MM.1S (cell line): ENCODE results near the gene BTBD9.

Experiments used
- DNase-seq: peaks from one replicate; pipeline ENCODE4 v3.0.0-alpha.2; 2015
- H2AFZ ChIP-seq: fragments of 300-600 bp; sonication (generic); 2 replicates; pipeline ENCODE4 v1.6.0; 2016; ENCODE audit warnings: antibody characterized with exemption, low read length
- H3F3A ChIP-seq: fragments of 300-600 bp; sonication (generic); 2 replicates; pipeline ENCODE4 v1.6.1; 2016; ENCODE audit warnings: mild to moderate bottlenecking, antibody characterized with exemption, low read length, moderate library complexity, mixed read lengths; ENCODE audit not compliant: insufficient read depth
- H3K27ac ChIP-seq: fragments of 300-600 bp; sonication (generic); 2 replicates; pipeline ENCODE4 v1.5.1; 2016; ENCODE audit warnings: mild to moderate bottlenecking, low read length
- H3K27me3 ChIP-seq: fragments of 300-600 bp; sonication (generic); replicated peaks from 2 replicates; pipeline ENCODE4 v1.6.0; 2016; ENCODE audit warnings: low read length; ENCODE audit not compliant: insufficient read depth
- H3K36me3 ChIP-seq: fragments of 300-600 bp; sonication (generic); replicated peaks from 2 replicates; pipeline ENCODE4 v1.6.1; 2016; ENCODE audit warnings: mild to moderate bottlenecking, low read length, mixed read lengths; ENCODE audit not compliant: insufficient read depth
- H3K4me1 ChIP-seq: fragments of 300-600 bp; sonication (generic); 2 replicates; pipeline ENCODE4 v1.6.1; 2016; ENCODE audit warnings: low read length, mixed read lengths
- H3K4me2 ChIP-seq: fragments of 300-600 bp; sonication (generic); 2 replicates; pipeline ENCODE4 v1.6.0; 2016; ENCODE audit warnings: low read depth, low read length
- H3K4me3 ChIP-seq: fragments of 300-600 bp; sonication (generic); 2 replicates; pipeline ENCODE4 v1.5.1; 2016; ENCODE audit warnings: low read length, mixed read lengths
- H3K79me2 ChIP-seq: fragments of 300-600 bp; sonication (generic); 2 replicates; pipeline ENCODE4 v1.6.1; 2016; ENCODE audit warnings: mixed run types, low read length, mixed read lengths
- H3K9ac ChIP-seq: fragments of 300-600 bp; sonication (generic); 2 replicates; pipeline ENCODE4 v1.6.1; 2016; ENCODE audit warnings: low read length, mixed read lengths
- H3K9me2 ChIP-seq: fragments of 300-600 bp; sonication (generic); replicated peaks from 2 replicates; pipeline ENCODE4 v1.6.1; 2016; ENCODE audit warnings: mild to moderate bottlenecking, low read length, mixed read lengths; ENCODE audit not compliant: insufficient read depth
- H3K9me3 ChIP-seq: fragments of 300-600 bp; sonication (generic); replicated peaks from 2 replicates; pipeline ENCODE4 v1.6.1; 2016; ENCODE audit warnings: mild to moderate bottlenecking, low read length, mixed read lengths; ENCODE audit not compliant: insufficient read depth
- H4K20me1 ChIP-seq: fragments of 300-600 bp; sonication (generic); 2 replicates; pipeline ENCODE4 v1.6.1; 2016; ENCODE audit warnings: mild to moderate bottlenecking, low read length, moderate library complexity, mixed read lengths; ENCODE audit not compliant: insufficient read depth
- EZH2 ChIP-seq: fragments of 300-600 bp; sonication (generic); optimal IDR thresholded peaks from 2 replicates; pipeline ENCODE3; 2017; ENCODE audit warnings: low read depth, mild to moderate bottlenecking, antibody characterized with exemption, low read length, mixed read lengths
- EZH2phosphoT487 ChIP-seq: fragments of 300-600 bp; sonication (generic); IDR thresholded peaks from 2 replicates; pipeline ENCODE4 v1.6.1; 2018; ENCODE audit warnings: antibody characterized with exemption, low read length
- TF ChIP-seq, protein P1 (sequence below): fragments of 300-600 bp; sonication (generic); IDR thresholded peaks from 2 replicates; pipeline ENCODE4 v1.5.1; 2016; ENCODE audit warnings: antibody characterized with exemption, low read length, mixed read lengths

Gene BTBD9

DNA sequence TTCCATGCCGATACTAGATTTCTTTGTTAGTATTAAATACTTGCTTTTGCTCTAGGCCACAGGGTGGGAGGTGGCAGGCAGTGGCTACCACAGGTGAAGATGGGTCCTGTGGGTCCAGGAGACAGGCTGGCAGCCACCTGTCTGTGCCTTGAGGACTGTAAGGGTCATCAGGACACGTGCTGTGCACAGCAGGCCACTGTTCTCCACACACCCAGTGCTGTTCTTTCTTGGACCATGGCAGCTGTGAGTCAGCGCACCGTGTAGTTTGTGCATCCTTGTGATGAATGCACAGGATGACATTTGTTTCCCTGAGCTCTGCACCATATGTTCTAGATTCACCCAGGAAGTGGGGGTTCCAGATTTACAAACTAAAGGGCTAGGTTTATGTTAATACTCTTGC, 503.2 kb downstream of the BTBD9 start:
- Histone ChIP-seq H3K4me2 (no peak overlapping the region), H4K20me1 (no peaks in the 10 kb centered on the region), H3K9me3 (no peaks in the 10 kb centered on the region), H3K27me3 (no peaks in the 10 kb centered on the region), H3F3A (no peaks in the 10 kb centered on the region), H3K79me2 (no peaks in the 10 kb centered on the region; the same call in 1 of the 2 replicates), H3K36me3 (no peaks in the 10 kb centered on the region), H2AFZ (no peak overlapping the region), H3K4me1 (0 out of 2 replicates have a peak, but pooled peaks cover 5% of the 10 kb centered on the region), H3K9me2 (no peaks in the 10 kb centered on the region), H3K27ac (no peak overlapping the region), H3K9ac (no peak overlapping the region), H3K4me3 (no peak overlapping the region)
- no peak for DNase-seq
- no peak for TF ChIP-seq EZH2
- TF ChIP-seq EZH2phosphoT487 = no peak
- TF ChIP-seq, protein P1, sequence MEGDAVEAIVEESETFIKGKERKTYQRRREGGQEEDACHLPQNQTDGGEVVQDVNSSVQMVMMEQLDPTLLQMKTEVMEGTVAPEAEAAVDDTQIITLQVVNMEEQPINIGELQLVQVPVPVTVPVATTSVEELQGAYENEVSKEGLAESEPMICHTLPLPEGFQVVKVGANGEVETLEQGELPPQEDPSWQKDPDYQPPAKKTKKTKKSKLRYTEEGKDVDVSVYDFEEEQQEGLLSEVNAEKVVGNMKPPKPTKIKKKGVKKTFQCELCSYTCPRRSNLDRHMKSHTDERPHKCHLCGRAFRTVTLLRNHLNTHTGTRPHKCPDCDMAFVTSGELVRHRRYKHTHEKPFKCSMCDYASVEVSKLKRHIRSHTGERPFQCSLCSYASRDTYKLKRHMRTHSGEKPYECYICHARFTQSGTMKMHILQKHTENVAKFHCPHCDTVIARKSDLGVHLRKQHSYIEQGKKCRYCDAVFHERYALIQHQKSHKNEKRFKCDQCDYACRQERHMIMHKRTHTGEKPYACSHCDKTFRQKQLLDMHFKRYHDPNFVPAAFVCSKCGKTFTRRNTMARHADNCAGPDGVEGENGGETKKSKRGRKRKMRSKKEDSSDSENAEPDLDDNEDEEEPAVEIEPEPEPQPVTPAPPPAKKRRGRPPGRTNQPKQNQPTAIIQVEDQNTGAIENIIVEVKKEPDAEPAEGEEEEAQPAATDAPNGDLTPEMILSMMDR = no peak

DNA sequence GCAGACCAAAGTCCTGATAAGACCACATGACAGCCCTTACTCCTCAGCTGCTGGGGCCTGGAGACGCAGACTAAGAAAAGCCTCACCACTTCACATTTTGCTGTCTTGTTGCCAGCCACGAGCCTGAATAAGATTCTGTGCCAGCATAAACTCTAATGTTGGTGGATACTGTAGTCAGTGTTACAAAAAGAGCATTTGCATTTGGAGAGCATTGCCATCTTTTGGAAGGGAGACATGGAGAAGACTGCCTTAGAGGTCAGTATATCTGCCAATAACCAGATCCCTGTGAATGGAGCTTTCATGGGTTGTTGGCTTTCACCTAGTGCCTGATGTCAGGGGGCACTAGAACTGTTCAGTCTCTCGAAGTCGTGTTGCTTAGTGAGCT, 505.0 kb downstream of the BTBD9 start:
- Histone ChIP-seq H4K20me1 (no peaks in the 10 kb centered on the region), H3F3A (no peaks in the 10 kb centered on the region), H3K36me3 (no peaks in the 10 kb centered on the region)

DNA sequence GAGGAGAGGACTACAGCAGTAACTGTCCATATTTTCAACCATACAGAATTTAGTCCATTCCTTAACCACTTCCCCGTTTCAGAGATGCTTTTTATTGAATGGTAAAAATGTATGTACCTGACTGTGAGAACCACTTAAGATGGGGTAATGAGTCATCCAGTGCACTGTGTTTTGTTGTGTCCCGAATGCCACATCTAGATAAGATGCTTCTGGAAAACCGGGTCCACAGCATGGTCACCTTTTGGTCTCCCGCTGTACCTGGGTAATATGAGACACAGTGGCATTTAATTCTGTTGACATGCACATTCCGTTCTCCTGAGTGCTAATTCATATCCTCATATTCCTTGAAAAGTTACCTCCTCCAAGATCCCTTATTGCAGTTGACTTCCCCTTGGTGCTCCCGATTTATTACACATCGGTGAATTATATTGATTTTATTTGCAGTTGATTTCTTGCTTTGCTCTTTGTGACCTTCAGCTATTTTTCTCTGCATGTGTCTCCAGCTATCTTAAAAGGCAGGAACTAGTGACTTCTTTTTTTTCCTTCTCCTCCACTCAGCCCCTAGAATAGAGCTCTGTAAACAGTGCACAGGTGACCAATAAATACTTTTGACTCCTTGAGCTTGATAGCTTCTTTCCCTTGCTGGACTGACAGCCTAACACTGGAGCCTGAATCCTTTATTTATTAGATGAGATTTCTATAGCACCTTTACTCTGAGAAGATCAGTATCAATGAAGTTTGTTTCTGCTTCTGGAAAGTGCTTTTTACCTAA, 505.6 kb downstream of the BTBD9 start:
- no peak for DNase-seq
- Histone ChIP-seq H3K9ac (no peak overlapping the region), H3K27me3 (no peaks in the 10 kb centered on the region), H3K36me3 (no peaks in the 10 kb centered on the region), H2AFZ (no peak overlapping the region), H3K4me3 (no peak overlapping the region), H4K20me1 (no peaks in the 10 kb centered on the region), H3K9me3 (no peaks in the 10 kb centered on the region), H3K4me2 (no peak overlapping the region), H3K27ac (no peak overlapping the region), H3K79me2 (no peaks in the 10 kb centered on the region; the same call in 1 of the 2 replicates), H3K9me2 (no peaks in the 10 kb centered on the region), H3F3A (no peaks in the 10 kb centered on the region), H3K4me1 (0 out of 2 replicates have a peak, but pooled peaks cover 5% of the 10 kb centered on the region)
- TF ChIP-seq, protein P1 = no peak
- TF ChIP-seq EZH2 = no peak
- no peak for TF ChIP-seq EZH2phosphoT487

More for the DNA sequence above, 505.0 kb downstream of the BTBD9 start:
- Histone ChIP-seq H3K27me3 (no peaks in the 10 kb centered on the region), H2AFZ (no peak overlapping the region), H3K79me2 (no peaks in the 10 kb centered on the region; the same call in 1 of the 2 replicates), H3K9ac (no peak overlapping the region), H3K9me2 (no peaks in the 10 kb centered on the region), H3K4me1 (0 out of 2 replicates have a peak, but pooled peaks cover 5% of the 10 kb centered on the region), H3K27ac (no peak overlapping the region), H3K9me3 (no peaks in the 10 kb centered on the region), H3K4me3 (no peak overlapping the region), H3K4me2 (no peak overlapping the region)
- TF ChIP-seq EZH2phosphoT487 (no peak), EZH2 (no peak)
- TF ChIP-seq, protein P1 = no peak
- DNase-seq = no peak
